H9 (cell line): ENCODE data around the gene GARS1. TPM values are rescaled to one million over a fixed set of nuclear protein-coding genes. Genes with fewer than 3 reads are reported as not detected.

Experiments used
- DNase-seq: peaks from one replicate; pipeline ENCODE4 v3.0.0-alpha.2; 2017
- H2AFZ ChIP-seq: one replicate; pipeline ENCODE4 v1.6.1; 2013; ENCODE audit warnings: mild to moderate bottlenecking, low read length, control low read depth, moderate library complexity
- H2AK5ac ChIP-seq: 2 replicates; pipeline ENCODE4 v1.6.1; 2013; ENCODE audit warnings: low read length, control low read depth, mixed read lengths; ENCODE audit not compliant: insufficient read length
- H2BK120ac ChIP-seq: one replicate; pipeline ENCODE4 v1.6.1; 2013; ENCODE audit warnings: low read depth, mild to moderate bottlenecking, low read length, control low read depth, inconsistent platforms; ENCODE audit not compliant: poor library complexity, severe bottlenecking
- H2BK12ac ChIP-seq: 2 replicates; pipeline ENCODE4 v1.6.1; 2013; ENCODE audit warnings: low read length, control low read depth, mixed read lengths, low read depth; ENCODE audit not compliant: insufficient read length
- H2BK15ac ChIP-seq: 2 replicates; pipeline ENCODE4 v1.6.1; 2013; ENCODE audit warnings: low read depth, low read length, control low read depth
- H2BK20ac ChIP-seq: one replicate; pipeline ENCODE4 v1.6.1; 2013; ENCODE audit warnings: low read depth, mild to moderate bottlenecking, low read length, control low read depth, inconsistent platforms; ENCODE audit not compliant: poor library complexity, severe bottlenecking
- H2BK5ac ChIP-seq: 2 replicates; pipeline ENCODE4 v1.6.1; 2013; ENCODE audit warnings: low read length, control low read depth, mixed read lengths; ENCODE audit not compliant: insufficient read length
- H3K14ac ChIP-seq: 2 replicates; pipeline ENCODE4 v1.6.1; 2013; ENCODE audit warnings: low read length, control low read depth; ENCODE audit not compliant: insufficient read depth
- H3K18ac ChIP-seq: 2 replicates; pipeline ENCODE4 v1.6.1; 2013; ENCODE audit warnings: low read depth, mild to moderate bottlenecking, mixed read lengths, low read length, control low read depth; ENCODE audit not compliant: insufficient read length
- H3K23ac ChIP-seq: 2 replicates; pipeline ENCODE4 v1.6.1; 2013; ENCODE audit warnings: low read length, control low read depth, mixed read lengths, low read depth; ENCODE audit not compliant: insufficient read length
- H3K23me2 ChIP-seq: 2 replicates; pipeline ENCODE4 v1.6.1; 2013; ENCODE audit warnings: low read depth, mild to moderate bottlenecking, mixed read lengths, low read length, control low read depth; ENCODE audit not compliant: insufficient read length, poor library complexity, severe bottlenecking
- H3K27ac ChIP-seq: 2 replicates; pipeline ENCODE4 v1.5.1; 2013; ENCODE audit warnings: low read length, control low read depth, mixed read lengths, low read depth; ENCODE audit not compliant: insufficient read length
- H3K27me3 ChIP-seq: 2 replicates; pipeline ENCODE4 v1.6.1; 2013; ENCODE audit warnings: low read length, control low read depth, inconsistent platforms; ENCODE audit not compliant: insufficient read depth
- H3K4ac ChIP-seq: 2 replicates; pipeline ENCODE4 v1.6.1; 2013; ENCODE audit warnings: low read depth, mild to moderate bottlenecking, control low read depth, inconsistent platforms, low read length, moderate library complexity
- H3K4me1 ChIP-seq: 2 replicates; pipeline ENCODE4 v1.6.1; 2013; ENCODE audit warnings: low read length, control low read depth, inconsistent platforms; ENCODE audit not compliant: insufficient read depth
- H3K4me2 ChIP-seq: 2 replicates; pipeline ENCODE4 v1.6.1; 2013; ENCODE audit warnings: low read length, control low read depth, mixed read lengths; ENCODE audit not compliant: insufficient read length, insufficient read depth
- H3K56ac ChIP-seq: 2 replicates; pipeline ENCODE4 v1.6.1; 2013; ENCODE audit warnings: low read depth, mild to moderate bottlenecking, mixed read lengths, low read length, control low read depth; ENCODE audit not compliant: insufficient read length
- H3K79me1 ChIP-seq: 2 replicates; pipeline ENCODE4 v1.6.1; 2013; ENCODE audit warnings: low read depth, mild to moderate bottlenecking, moderate library complexity, low read length, control low read depth, inconsistent platforms; ENCODE audit not compliant: insufficient read depth, poor library complexity, severe bottlenecking
- H3K79me2 ChIP-seq: 2 replicates; pipeline ENCODE4 v1.6.1; 2013; ENCODE audit warnings: low read length, control low read depth, inconsistent platforms; ENCODE audit not compliant: insufficient read depth
- H3K9ac ChIP-seq: 2 replicates; pipeline ENCODE4 v1.6.1; 2013; ENCODE audit warnings: low read length, control low read depth, mixed read lengths; ENCODE audit not compliant: insufficient read length; ENCODE audit errors: extremely low read depth
- H3K9me3 ChIP-seq: one replicate; pipeline ENCODE4 v1.6.1; 2013; ENCODE audit warnings: low read depth, low read length, inconsistent platforms; ENCODE audit not compliant: control insufficient read depth
- H3T11ph ChIP-seq: one replicate; pipeline ENCODE4 v1.6.1; 2013; ENCODE audit warnings: mild to moderate bottlenecking, low read length, control low read depth, inconsistent platforms
- H4K20me1 ChIP-seq: one replicate; pipeline ENCODE4 v1.6.1; 2013; ENCODE audit not compliant: control insufficient read depth, insufficient read length, insufficient read depth
- H4K5ac ChIP-seq: 2 replicates; pipeline ENCODE4 v1.6.1; 2013; ENCODE audit warnings: low read depth, mild to moderate bottlenecking, mixed read lengths, low read length, control low read depth; ENCODE audit not compliant: insufficient read length
- H4K8ac ChIP-seq: replicated peaks from 2 replicates; pipeline ENCODE4 v1.6.1; 2013; ENCODE audit warnings: low read length, control low read depth, mixed read lengths, low read depth; ENCODE audit not compliant: insufficient read length
- H4K91ac ChIP-seq: 2 replicates; pipeline ENCODE4 v1.6.1; 2013; ENCODE audit warnings: low read depth, mild to moderate bottlenecking, moderate library complexity, mixed read lengths, low read length, control low read depth; ENCODE audit not compliant: insufficient read length
- H3K27ac Mint-ChIP-seq, 3 experiments: 2 replicates in 2 of 3; 3 replicates in 1 of 3; pipeline ENCODE4 v1.8.0; 2020 to 2021; ENCODE audit warnings: mixed read lengths in 3 of 3, mild to moderate bottlenecking in 1 of 3, moderate library complexity in 1 of 3
- H3K27me3 Mint-ChIP-seq: 2 replicates; pipeline ENCODE4 v1.8.0; 2021; ENCODE audit warnings: low read depth, mild to moderate bottlenecking, moderate library complexity, mixed read lengths
- H3K36me3 Mint-ChIP-seq, 3 experiments: 2 replicates in 2 of 3; 3 replicates in 1 of 3; pipeline ENCODE4 v1.8.0; 2020 to 2021; ENCODE audit warnings: low read depth in 3 of 3, mixed read lengths in 3 of 3; ENCODE audit not compliant: insufficient read depth in 1 of 3
- H3K4me1 Mint-ChIP-seq, 2 experiments: 2 replicates each; pipeline ENCODE4 v1.8.0; 2020; ENCODE audit warnings: mixed read lengths in 2 of 2
- H3K4me3 Mint-ChIP-seq, 2 experiments: 2 replicates in 1 of 2; 3 replicates in 1 of 2; pipeline ENCODE4 v1.8.0; 2020 to 2021; ENCODE audit warnings: mild to moderate bottlenecking in 2 of 2, mixed read lengths in 2 of 2, moderate library complexity in 1 of 2
- H3K9me3 Mint-ChIP-seq, 2 experiments: 2 replicates in 1 of 2; 3 replicates in 1 of 2; pipeline ENCODE4 v1.8.0; 2020; ENCODE audit warnings: mild to moderate bottlenecking in 2 of 2, mixed read lengths in 2 of 2, moderate library complexity in 1 of 2
- WGBS: extraction: QIAGEN DNeasy Blood & Tissue Kit; methylation state at CpG from one replicate; pipeline ENCODE4 v1.1.7; 2013; ENCODE audit warnings: missing lambda C conversion rate, low lambda C conversion rate, mixed read lengths; ENCODE audit not compliant: insufficient read length; ENCODE audit errors: extremely low coverage; 5-methylcytosine and 5-hydroxymethylcytosine counted together
- total RNA-seq: library from RNA; stranded (reverse); gene quantifications from 2 replicates; pipeline ENCODE4 v1.2.1, GENCODE V29; 2021
- TF ChIP-seq, protein P1 (sequence below): fragments of 200-600 bp; sonication (generic); conservative IDR thresholded peaks from 3 replicates; pipeline ENCODE4 v1.8.0; 2021; ENCODE audit warnings: antibody characterized with exemption, mild to moderate bottlenecking

The GARS1 gene
- total RNA-seq, 1 experiment from 2014 or later = 234 TPM

DNA sequence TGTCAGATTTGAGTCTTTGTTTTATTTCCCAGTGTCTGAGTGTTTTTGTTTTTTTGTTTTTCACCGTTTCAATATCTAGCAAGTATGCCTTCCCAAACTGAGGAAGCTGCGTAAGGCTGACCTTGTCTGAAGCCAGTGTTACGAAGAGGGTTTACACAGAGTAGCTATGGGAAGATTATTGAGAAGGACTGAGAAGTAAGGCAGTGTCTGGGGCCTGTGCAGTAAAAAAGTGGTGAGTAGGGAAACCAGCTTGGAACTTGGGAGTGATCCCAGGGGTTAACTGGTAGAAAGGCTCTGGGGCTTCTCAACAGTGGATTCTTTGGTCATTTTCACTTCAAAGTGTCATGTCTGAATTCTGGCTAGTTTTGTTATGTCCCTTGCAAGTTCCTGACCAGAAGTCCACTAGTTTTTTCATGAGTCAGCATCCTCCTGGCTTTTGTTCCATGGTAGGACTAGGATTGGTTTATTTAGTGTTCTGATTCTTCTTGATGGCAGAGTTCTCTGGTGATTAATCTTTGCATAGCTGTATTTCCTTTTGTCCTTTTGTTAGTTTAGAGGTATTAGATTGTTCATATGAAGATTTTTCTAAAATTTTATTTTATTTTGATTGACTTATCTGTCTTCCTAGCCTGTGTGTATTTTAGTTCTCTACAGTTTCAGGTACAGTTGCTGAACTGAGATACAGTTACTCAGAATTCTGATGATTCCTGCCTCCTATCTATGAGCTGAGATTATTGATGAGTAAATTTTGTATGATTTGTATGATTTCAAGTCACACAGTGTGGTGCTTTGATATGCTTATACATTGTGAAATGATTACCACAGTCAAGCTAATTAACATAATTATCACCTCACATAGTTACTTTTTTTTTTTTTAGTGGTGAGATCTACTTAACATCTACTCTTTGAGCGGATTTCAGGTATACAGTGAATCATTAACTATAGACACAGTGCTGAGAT is 19.0 kb downstream of the GARS1 start:
- Mint-ChIP-seq H3K27ac (peak overlapping the region; percentile 34 to 66 (median 51); a peak in 5 of 7 replicates), H3K27me3 (no peaks in the 10 kb centered on the region), H3K9me3 (no peaks in the 10 kb centered on the region), H3K4me1 (no peaks in the 10 kb centered on the region), H3K36me3 (peaks cover 62 to 93% (median 91%) of the 10 kb centered on the region in 3 experiments; a peak in 6 of 7 replicates), H3K4me3 (no peak overlapping the region)
- Histone ChIP-seq H3K18ac (no peak overlapping the region), H3T11ph (no peak overlapping the region), H2BK15ac (no peak overlapping the region), H3K79me2 (peaks cover 2% of the 10 kb centered on the region; the same call in 1 of the 2 replicates), H3K27me3 (no peaks in the 10 kb centered on the region), H4K5ac (no peak overlapping the region), H2AK5ac (no peak overlapping the region), H3K4ac (no peak overlapping the region), H2BK120ac (no peak overlapping the region), H3K4me1 (no peaks in the 10 kb centered on the region), H3K56ac (no peak overlapping the region), H2BK5ac (no peak overlapping the region), H3K23ac (no peak overlapping the region), H3K23me2 (no peaks in the 10 kb centered on the region), H2BK20ac (no peak overlapping the region), H4K91ac (no peak overlapping the region), H3K27ac (no peak overlapping the region), H4K20me1 (no peaks in the 10 kb centered on the region), H3K4me2 (no peak overlapping the region), H3K9me3 (no peaks in the 10 kb centered on the region), H3K79me1 (peaks cover 3% of the 10 kb centered on the region), H2BK12ac (no peak overlapping the region), H4K8ac (no peak overlapping the region), H3K9ac (no peak overlapping the region), H3K14ac (no peak overlapping the region), H2AFZ (no peak overlapping the region)
- no peak for DNase-seq
- no CpG with 5 or more reads among the region's 4 CpGs for WGBS
- TF ChIP-seq, protein P1, sequence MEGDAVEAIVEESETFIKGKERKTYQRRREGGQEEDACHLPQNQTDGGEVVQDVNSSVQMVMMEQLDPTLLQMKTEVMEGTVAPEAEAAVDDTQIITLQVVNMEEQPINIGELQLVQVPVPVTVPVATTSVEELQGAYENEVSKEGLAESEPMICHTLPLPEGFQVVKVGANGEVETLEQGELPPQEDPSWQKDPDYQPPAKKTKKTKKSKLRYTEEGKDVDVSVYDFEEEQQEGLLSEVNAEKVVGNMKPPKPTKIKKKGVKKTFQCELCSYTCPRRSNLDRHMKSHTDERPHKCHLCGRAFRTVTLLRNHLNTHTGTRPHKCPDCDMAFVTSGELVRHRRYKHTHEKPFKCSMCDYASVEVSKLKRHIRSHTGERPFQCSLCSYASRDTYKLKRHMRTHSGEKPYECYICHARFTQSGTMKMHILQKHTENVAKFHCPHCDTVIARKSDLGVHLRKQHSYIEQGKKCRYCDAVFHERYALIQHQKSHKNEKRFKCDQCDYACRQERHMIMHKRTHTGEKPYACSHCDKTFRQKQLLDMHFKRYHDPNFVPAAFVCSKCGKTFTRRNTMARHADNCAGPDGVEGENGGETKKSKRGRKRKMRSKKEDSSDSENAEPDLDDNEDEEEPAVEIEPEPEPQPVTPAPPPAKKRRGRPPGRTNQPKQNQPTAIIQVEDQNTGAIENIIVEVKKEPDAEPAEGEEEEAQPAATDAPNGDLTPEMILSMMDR = no peak
